NCI-H187 treated with DMSO at 0.1 percent for 48 hours (cell line): ENCODE measurements around the gene SLC25A2.

Source experiments
- DNase-seq: peaks from one replicate; lab custom pipeline; 2025; lab: John Stamatoyannopoulos, UW

Gene SLC25A2

DNA sequence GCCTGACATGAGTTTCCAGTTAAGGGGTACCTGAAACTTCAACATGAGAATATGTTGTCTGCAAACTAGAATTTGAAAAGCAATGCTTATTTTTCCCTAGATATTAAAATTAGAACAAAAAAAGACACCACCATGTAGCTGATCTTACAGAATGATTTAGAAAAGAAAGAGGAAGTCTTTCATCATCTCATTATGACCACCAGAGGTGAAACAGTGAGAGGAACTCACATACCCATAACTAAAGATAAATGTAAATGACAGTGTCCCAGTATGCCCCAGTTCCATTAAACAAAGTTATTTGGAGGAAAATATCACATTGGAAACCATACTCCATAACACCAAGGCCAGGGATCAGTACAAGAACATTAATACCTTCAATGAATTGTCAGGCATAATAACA, 9.9 kb upstream of the SLC25A2 start:
- no peak for DNase-seq

- DNase-seq = no peak
Observed at GRCh38 chr5:141306630-141307029, 2.8 kb upstream of the SLC25A2 start.

GRCh38 chr5:141298376-141298775, 5.5 kb downstream of the SLC25A2 start:
- DNase-seq = no peak

DNA sequence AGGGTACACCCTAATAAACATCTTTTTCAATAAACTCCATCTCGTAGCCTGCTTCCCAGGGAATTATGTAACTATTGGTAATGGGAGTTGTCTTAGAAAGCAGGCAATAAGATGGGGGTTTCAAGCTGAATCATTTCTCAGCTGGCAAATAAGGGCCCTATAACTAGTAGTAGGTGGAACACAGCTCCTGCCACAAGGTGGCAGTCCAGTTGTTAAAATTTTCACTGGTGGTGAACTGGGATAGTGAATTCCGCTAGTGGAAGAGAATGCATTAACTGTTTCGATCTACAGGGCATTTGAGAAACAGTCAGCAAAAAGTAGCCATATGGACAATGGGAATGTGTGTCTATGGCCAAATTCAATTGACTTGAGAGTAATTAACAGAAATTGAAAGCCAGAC, 30.9 kb downstream of the SLC25A2 start:
- DNase-seq = no peak

DNA sequence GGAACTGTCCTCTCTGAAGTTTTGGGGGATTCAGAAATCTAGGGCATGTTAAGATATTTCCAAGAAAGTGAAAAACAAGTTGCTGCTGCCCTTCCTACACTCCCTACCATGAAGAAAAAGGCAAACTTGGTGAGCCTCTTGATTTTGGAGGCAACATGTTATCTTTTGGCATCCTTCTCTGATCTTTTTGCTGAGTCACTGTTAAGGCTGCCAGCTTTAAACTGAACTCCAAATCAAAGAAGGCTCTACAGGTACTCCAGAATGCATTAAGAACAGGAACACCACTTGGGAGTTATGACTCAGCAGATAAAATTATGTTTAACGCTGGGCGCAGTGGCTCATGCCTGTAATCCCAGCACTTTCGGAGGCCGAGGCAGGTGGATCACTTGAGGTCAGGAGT, 34.7 kb downstream of the SLC25A2 start:
- no peak for DNase-seq

DNA sequence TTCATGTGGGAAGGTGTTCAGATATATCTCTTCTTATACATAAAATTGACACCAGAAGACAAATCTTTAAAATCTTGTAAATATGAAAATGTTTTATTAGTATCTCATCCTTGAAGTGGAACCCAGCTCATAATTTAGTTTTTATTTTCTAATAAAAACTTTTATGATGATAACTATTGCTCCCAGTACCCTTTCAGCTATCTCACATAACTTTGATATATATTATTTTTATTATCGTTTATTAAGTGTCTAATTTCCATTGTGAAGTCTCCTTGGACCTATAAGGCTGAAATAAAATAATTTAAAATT, 42.7 kb downstream of the SLC25A2 start:
- no peak for DNase-seq

- no peak for DNase-seq
Observed at GRCh38 chr5:141260458-141261237, 43.2 kb downstream of the SLC25A2 start.

- DNase-seq = no peak
Observed at GRCh38 chr5:141258948-141259347, 44.9 kb downstream of the SLC25A2 start.

DNA sequence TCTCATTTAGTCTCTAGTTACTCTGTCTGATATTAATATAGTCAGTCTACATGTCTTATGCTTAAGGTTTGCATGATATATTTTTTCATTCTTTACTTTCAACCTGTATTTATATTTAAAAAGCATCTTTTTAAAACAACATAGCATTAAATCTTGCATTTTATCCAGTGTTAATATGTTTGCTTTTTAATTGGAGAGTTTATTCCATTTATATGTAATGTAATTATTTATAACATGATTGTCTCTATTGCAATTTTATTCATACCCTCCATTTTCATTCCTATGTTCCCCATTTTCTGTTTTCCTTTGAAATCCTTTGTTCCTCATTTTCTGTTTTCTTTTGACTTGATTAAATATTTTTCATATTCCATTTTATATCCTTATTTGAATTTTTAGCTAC, 45.4 kb downstream of the SLC25A2 start:
- no peak for DNase-seq
